Ovary (tissue), 3 donors: ENCODE data around the gene CIB1.

Experiments used
- CTCF ChIP-seq, 3 donors: fragments of 450-650 bp in 2 of 3; fragments of 200-600 bp in 1 of 3; IDR thresholded peaks; one replicate each; pipeline versions ENCODE4 v1.5.1 to v1.8.0; 2016 to 2022; ENCODE audit warnings: antibody characterized with exemption in 3 of 3, mild to moderate bottlenecking in 1 of 3
- POLR2A ChIP-seq: fragments of 450-650 bp; IDR thresholded peaks from one replicate; pipeline ENCODE4 v1.6.1; 2017; ENCODE audit warnings: antibody characterized with exemption, mild to moderate bottlenecking, moderate library complexity
- donor health status: DM: no; HTN: no; CAD: no.

GRCh38 chr15:90203922-90204321, 29.8 kb downstream of the CIB1 start:
- no peak for TF ChIP-seq POLR2A
- no peak for TF ChIP-seq CTCF (IDR thresholded peaks at IDR 0.05)
